ENCODE data around the gene BRD1.

The BRD1 gene

GRCh38 chr22:49747716-49748115 lies 80.0 kb downstream of the BRD1 start:
- DNase-seq (ENCODE audit: extremely low spot score), result no peak
- no peak for TF ChIP-seq CTBP1 (IDR thresholded peaks at IDR 0.05; ENCODE audit: borderline replicate concordance)
- TF ChIP-seq ZNF384 (IDR thresholded peaks at IDR 0.05), result no peak
- no peak for TF ChIP-seq FOXK2 (IDR thresholded peaks at IDR 0.05)
- TF ChIP-seq NFRKB (IDR thresholded peaks at IDR 0.05), result no peak
- TF ChIP-seq LEF1 (IDR thresholded peaks at IDR 0.05; ENCODE audit: borderline replicate concordance), result no peak
- no peak for TF ChIP-seq L3MBTL2 (conservative IDR thresholded peaks at IDR 0.05)
- no peak for TF ChIP-seq SP1 (IDR thresholded peaks at IDR 0.05)
- TF ChIP-seq SUZ12 (IDR thresholded peaks at IDR 0.05), result no peak
- TF ChIP-seq PKNOX1 (IDR thresholded peaks at IDR 0.05), result no peak
- no peak for TF ChIP-seq ARNT (IDR thresholded peaks at IDR 0.05)
- TF ChIP-seq FOXA1 (IDR thresholded peaks at IDR 0.05), result no peak
- no peak for TF ChIP-seq BHLHE40 (IDR thresholded peaks at IDR 0.05; ENCODE audit: borderline replicate concordance)
- TF ChIP-seq ELF4 (IDR thresholded peaks at IDR 0.05), result no peak
- no peak for TF ChIP-seq HDGF (IDR thresholded peaks at IDR 0.05; ENCODE audit: borderline replicate concordance)
- TF ChIP-seq FOXM1 (IDR thresholded peaks at IDR 0.05; ENCODE audit: borderline replicate concordance), result no peak
- no peak for TF ChIP-seq TARDBP (IDR thresholded peaks at IDR 0.05)
- ChIA-PET POLR2A (no interaction called here), CTCF (no interaction called here)

- POLR2A ChIA-PET, result no interaction called here
- no peak for DNase-seq (ENCODE audit: extremely low spot score)
- TF ChIP-seq FOXM1 (IDR thresholded peaks at IDR 0.05; ENCODE audit: borderline replicate concordance) (no peak), HDGF (IDR thresholded peaks at IDR 0.05; ENCODE audit: borderline replicate concordance) (no peak), L3MBTL2 (conservative IDR thresholded peaks at IDR 0.05) (no peak), BHLHE40 (IDR thresholded peaks at IDR 0.05; ENCODE audit: borderline replicate concordance) (no peak), FOXK2 (IDR thresholded peaks at IDR 0.05) (no peak), LEF1 (IDR thresholded peaks at IDR 0.05; ENCODE audit: borderline replicate concordance) (no peak), ZNF384 (IDR thresholded peaks at IDR 0.05) (no peak)
- CTCF ChIA-PET, result no interaction called here
Measured at GRCh38 chr22:49747130-49747529, 80.5 kb downstream of the BRD1 start.

GRCh38 chr22:49746065-49746464 lies 81.6 kb downstream of the BRD1 start:
- CTCF ChIA-PET, result no interaction called here
- POLR2A ChIA-PET, result no interaction called here
- no peak for DNase-seq (ENCODE audit: extremely low spot score)
- no peak for TF ChIP-seq ARNT (IDR thresholded peaks at IDR 0.05)
- TF ChIP-seq LEF1 (IDR thresholded peaks at IDR 0.05; ENCODE audit: borderline replicate concordance), result no peak
- TF ChIP-seq L3MBTL2 (conservative IDR thresholded peaks at IDR 0.05), result no peak
- TF ChIP-seq ZNF384 (IDR thresholded peaks at IDR 0.05), result no peak
- no peak for TF ChIP-seq SUZ12 (IDR thresholded peaks at IDR 0.05)
- no peak for TF ChIP-seq CTBP1 (IDR thresholded peaks at IDR 0.05; ENCODE audit: borderline replicate concordance)
- no peak for TF ChIP-seq FOXM1 (IDR thresholded peaks at IDR 0.05; ENCODE audit: borderline replicate concordance)
- no peak for TF ChIP-seq TARDBP (IDR thresholded peaks at IDR 0.05)
- TF ChIP-seq BHLHE40 (IDR thresholded peaks at IDR 0.05; ENCODE audit: borderline replicate concordance), result no peak
- TF ChIP-seq FOXK2 (IDR thresholded peaks at IDR 0.05), result no peak

GRCh38 chr22:49740242-49740641 lies 87.4 kb downstream of the BRD1 start:
- ChIA-PET POLR2A (no interaction called here), CTCF (no interaction called here)
- no peak for TF ChIP-seq SP1 (IDR thresholded peaks at IDR 0.05)
- TF ChIP-seq HDGF (IDR thresholded peaks at IDR 0.05; ENCODE audit: borderline replicate concordance), result no peak
- TF ChIP-seq LEF1 (IDR thresholded peaks at IDR 0.05; ENCODE audit: borderline replicate concordance), result no peak
- TF ChIP-seq SUZ12 (IDR thresholded peaks at IDR 0.05), result no peak
- no peak for TF ChIP-seq FOXA1 (IDR thresholded peaks at IDR 0.05)
- TF ChIP-seq ELF4 (IDR thresholded peaks at IDR 0.05), result no peak
- TF ChIP-seq L3MBTL2 (conservative IDR thresholded peaks at IDR 0.05), result no peak
- no peak for TF ChIP-seq NFRKB (IDR thresholded peaks at IDR 0.05)
- TF ChIP-seq FOXM1 (IDR thresholded peaks at IDR 0.05; ENCODE audit: borderline replicate concordance), result no peak
- no peak for TF ChIP-seq ARNT (IDR thresholded peaks at IDR 0.05)
- no peak for TF ChIP-seq BHLHE40 (IDR thresholded peaks at IDR 0.05; ENCODE audit: borderline replicate concordance)
- no peak for TF ChIP-seq TARDBP (IDR thresholded peaks at IDR 0.05)
- no peak for TF ChIP-seq ZNF384 (IDR thresholded peaks at IDR 0.05)
- TF ChIP-seq FOXK2 (IDR thresholded peaks at IDR 0.05), result no peak
- no peak for TF ChIP-seq PKNOX1 (IDR thresholded peaks at IDR 0.05)
- TF ChIP-seq CTBP1 (IDR thresholded peaks at IDR 0.05; ENCODE audit: borderline replicate concordance), result no peak
- no peak for DNase-seq (ENCODE audit: extremely low spot score)

GRCh38 chr22:49739138-49739537 lies 88.5 kb downstream of the BRD1 start:
- ChIA-PET CTCF (no interaction called here), POLR2A (no interaction called here)
- no peak for DNase-seq (ENCODE audit: extremely low spot score)
- TF ChIP-seq BHLHE40 (IDR thresholded peaks at IDR 0.05; ENCODE audit: borderline replicate concordance) (no peak), SP1 (IDR thresholded peaks at IDR 0.05) (no peak)

GRCh38 chr22:49738566-49738965 lies 89.1 kb downstream of the BRD1 start:
- no peak for TF ChIP-seq NFRKB (IDR thresholded peaks at IDR 0.05)
- no peak for TF ChIP-seq HDGF (IDR thresholded peaks at IDR 0.05; ENCODE audit: borderline replicate concordance)
- no peak for TF ChIP-seq CTBP1 (IDR thresholded peaks at IDR 0.05; ENCODE audit: borderline replicate concordance)
- no peak for TF ChIP-seq SP1 (IDR thresholded peaks at IDR 0.05)
- no peak for TF ChIP-seq ELF4 (IDR thresholded peaks at IDR 0.05)
- no peak for TF ChIP-seq L3MBTL2 (conservative IDR thresholded peaks at IDR 0.05)
- no peak for TF ChIP-seq FOXA1 (IDR thresholded peaks at IDR 0.05)
- no peak for TF ChIP-seq TARDBP (IDR thresholded peaks at IDR 0.05)
- no peak for TF ChIP-seq BHLHE40 (IDR thresholded peaks at IDR 0.05; ENCODE audit: borderline replicate concordance)
- no peak for TF ChIP-seq FOXM1 (IDR thresholded peaks at IDR 0.05; ENCODE audit: borderline replicate concordance)
- TF ChIP-seq ARNT (IDR thresholded peaks at IDR 0.05), result no peak
- no peak for TF ChIP-seq LEF1 (IDR thresholded peaks at IDR 0.05; ENCODE audit: borderline replicate concordance)
- no peak for TF ChIP-seq PKNOX1 (IDR thresholded peaks at IDR 0.05)
- TF ChIP-seq FOXK2 (IDR thresholded peaks at IDR 0.05), result no peak
- no peak for TF ChIP-seq ZNF384 (IDR thresholded peaks at IDR 0.05)
- TF ChIP-seq SUZ12 (IDR thresholded peaks at IDR 0.05), result no peak
- CTCF ChIA-PET, result no interaction called here
- POLR2A ChIA-PET, result no interaction called here
- DNase-seq (ENCODE audit: extremely low spot score), result no peak
